Activated CD4-positive, alpha-beta T cell treated with anti-CD3 and anti-CD28 coated beads, Interleukin-2, amount 50 U/mL, for 24 hours (primary cell): ENCODE results near the gene SEPTIN10.
A peak's percentile ranks its signal among the peaks of the same experiment; 100 is the strongest.
"Not testable (repeated sequence)": the region's sequence is repeated elsewhere in the genome, so short reads cannot be mapped to it uniquely, and the experiment has no call there.

Experiments used
- DNase-seq, 2 donors: peaks; one replicate each; pipeline ENCODE4 v3.0.0-alpha.2; 2020; ENCODE audit warnings: low read depth in 1 of 2, low spot score in 1 of 2

Gene SEPTIN10

DNA sequence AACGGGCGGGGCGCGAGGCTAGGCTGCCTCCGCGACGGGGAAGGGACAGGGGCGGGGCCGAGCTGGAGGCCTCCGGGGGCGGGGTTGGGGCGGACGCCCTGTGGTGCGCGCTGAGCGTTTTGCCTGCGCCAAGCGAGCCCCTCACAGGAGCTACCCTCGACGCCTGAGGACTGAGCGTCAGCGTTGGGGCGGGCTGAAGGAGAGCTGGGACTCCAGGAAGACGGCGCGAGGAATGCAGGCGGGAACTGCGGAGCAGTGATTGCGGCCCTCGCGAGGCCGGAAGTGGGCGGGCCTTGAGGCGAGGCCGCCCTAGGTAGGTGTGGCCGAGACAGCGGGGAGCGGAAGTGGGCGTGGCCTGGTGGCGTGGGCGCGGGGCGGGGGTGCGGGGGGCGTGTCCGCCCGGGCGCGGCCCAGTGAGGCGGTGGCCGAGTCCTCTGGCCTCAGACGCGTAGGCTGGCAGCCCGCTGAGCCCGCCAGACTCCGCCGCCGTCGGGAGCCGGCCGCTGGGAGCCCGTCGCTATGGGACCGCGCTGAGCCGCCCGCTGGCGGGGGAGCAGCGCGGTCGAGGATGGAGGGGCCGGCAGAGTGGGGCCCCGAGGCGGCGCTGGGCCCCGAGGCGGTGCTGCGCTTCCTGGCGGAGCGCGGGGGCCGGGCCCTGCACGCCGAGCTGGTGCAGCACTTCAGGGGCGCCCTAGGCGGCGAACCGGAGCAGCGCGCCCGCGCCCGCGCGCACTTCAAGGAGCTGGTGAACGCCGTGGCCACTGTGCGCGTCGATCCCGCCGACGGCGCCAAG, at the start of gene SEPTIN10, which contains the start of gene SOWAHC:
TSS of gene SEPTIN10 (minus strand) at position 45 of the 793 bp plus-strand sequence. CDS start 139 bp downstream, outside the sequence.
TSS of gene SOWAHC (plus strand) at position 443 of the 793 bp plus-strand sequence. CDS start at position 569, 126 bp downstream.
- DNase-seq = peak; percentile 51 to 58

DNA sequence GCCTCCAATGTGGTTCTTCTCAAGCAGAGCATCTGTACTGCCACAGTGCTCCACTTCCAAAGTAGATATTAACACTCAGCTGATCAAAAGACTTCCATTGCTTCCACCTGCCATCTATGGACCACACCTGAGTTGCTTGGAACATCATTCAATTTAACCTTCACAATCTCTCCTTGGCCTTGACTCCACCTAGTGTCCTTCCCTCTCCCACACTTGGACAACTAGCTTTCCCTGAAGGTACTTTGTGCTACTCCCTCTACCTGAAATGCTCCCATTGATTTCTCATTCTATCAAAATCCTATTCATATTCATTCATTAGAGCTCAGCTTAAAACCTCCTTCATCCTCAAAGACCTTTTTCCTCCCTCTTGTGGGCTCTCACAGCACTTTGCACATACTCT, 49.1 kb upstream of the SEPTIN10 start:
- no peak for DNase-seq

DNA sequence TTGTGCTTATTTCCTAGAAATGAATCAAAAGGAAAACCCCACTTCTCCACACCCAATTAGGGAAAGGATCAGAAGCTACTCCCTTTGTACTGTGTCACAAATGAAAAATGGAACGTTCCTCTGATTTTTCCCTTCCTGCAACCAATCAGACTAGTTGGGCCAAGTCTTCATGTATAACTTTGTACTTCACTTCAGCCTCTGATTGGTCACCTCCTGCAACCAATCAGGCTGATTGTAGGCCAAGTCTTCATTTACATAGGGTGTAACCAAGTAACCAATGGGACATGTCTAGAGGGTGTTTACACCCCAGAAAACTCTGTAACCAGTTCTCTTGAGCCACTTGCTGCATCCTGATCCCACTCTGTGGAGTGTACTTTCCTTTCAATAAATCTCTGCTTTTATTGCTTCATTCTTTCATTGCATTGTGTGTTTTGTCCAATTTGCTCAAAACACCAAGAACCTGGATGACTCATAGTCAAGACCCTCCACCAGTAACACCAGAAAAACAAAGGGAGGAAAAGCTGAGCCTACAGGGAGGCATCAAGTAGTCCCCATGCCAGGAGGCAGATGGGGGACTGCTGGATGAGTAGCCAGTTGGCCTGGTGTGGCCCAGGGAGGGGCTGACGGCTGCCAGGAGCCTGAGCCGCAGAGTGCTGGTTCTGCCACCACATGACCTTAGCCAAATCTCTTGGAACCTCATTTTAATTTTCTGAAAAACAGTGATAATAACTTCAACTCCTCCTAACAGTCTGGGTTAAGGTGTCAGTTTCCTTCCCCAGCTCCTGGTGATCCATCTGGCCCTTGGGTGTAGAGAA, 46.5 kb upstream of the SEPTIN10 start:
- no peak for DNase-seq

DNA sequence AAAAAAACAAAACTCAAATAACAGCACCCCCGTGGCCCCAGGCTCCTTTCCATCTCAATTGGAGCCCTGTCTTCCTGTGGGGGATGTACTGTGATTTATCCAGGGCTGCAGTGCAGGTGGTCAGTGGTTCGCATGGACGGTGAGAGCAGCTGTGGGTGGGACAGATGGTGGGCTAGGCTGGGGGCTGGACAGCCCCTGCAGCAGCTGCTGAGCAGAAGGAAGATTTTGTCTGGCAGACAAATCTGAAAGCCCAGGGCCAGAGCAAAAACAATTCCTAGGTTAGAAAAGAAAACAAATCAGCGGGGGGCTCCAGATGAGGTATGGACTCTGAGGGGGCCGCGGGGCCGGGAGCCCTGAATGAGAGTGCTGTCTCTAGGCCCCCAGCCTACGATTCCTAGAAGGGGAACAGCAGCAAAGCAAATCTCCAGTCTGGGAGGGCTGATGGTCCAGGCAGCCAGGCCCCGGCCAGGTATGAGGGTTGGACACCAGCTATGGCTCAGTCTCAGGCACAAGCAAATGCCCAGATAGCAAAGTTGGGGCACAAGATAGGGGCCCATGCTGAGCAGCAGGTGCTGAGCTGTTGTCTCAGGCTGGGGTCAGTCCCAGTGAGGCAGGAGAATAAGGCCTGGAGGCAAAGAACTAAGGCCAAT, 45.8 kb upstream of the SEPTIN10 start:
- DNase-seq = no peak

DNA sequence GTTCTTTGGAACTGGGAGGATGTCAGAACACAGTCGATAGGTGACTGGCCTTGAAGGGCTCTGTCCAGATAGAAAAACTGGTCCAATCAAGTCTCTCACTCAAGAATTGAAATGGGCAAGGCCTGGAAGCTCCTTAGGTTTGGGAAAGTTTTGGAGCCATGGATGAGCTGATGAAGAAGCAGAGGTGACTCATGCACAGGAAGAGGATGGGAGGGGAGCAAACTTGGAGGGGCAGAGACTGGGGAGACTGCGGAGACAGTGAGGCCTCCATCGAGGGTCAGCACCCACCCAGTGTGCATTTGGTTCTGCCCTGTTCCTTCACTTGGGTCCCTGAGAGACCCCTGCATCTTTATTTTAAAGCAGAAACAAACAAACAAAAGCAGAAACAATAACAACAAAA, 41.5 kb upstream of the SEPTIN10 start:
- no peak for DNase-seq

DNA sequence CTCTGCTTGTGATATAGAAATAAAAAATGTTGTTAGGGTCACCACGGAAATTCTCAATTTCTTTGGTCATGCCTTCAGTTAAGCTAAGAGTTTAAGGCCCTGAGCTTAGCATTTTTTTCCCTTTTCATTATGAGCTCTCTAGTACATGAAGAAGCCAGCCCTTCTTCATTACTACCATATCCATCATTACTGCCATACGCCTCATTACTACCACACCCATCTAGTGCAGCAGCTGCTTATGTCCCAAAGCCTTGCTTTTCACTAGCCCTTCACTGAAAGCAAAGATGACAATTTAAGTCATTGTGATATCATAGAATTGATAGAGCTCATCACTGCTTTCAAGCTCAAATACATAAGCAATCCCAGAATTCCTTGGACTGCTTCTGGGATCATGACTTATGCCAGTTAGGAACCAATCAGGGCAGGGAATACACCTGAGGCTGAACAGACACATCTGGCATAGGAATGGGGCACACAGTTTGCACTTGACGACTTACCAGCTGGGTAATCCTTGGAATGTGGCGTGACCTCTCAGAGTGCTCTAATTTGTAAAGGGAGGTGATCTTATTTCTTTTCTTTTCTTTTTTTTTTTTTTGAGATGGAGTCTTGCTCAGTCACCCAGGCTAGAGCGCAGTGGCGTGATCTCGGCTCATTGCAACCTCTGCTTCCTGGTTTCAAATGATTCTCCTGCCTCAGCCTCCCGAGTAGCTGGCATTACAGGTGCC, 40.7 kb upstream of the SEPTIN10 start:
- no peak for DNase-seq

DNA sequence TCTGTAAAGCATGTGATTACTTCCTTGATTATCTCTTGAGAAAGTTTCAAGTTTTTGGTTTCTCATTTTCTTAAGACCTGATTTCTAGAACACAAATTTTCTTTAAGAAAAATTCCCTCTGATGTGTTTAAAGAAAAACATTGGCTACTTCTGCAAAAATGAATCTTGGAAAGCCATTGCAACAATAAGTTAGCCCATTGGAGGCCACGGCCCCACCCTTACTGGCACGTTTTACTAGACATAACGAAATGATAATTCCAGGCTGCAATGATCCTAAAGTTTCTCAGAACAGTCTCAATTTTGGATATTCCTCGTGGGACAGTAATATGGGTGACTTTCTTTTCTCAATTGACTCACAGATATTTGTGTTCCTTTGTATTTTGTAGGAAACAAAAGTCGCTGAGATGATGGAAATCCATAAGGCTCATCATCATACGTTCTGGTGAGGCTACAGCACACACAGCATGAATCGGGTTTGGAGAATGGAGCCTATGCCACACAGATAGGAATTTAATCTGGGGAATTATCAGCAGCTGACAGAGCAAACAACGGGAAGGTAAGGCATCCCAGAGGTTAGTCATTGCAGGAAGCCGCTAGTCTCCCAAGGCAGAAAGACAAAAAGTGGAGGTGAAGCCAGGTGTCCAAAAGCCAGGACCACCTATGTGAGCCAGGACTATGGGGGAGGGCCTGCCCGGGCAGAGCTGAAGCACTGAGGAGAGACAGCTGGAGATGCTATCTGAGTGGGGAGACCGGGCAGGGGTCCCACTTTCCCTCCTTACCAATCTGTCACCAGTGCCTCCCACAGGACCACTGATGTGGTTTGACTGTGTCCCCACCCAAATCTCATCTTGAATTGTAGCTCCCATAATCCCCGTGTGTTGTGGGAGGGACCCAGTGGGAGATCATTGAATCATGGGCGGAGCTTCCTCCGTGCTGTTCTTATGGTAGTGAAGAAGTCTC, 36.2 kb upstream of the SEPTIN10 start:
- DNase-seq = no peak

DNA sequence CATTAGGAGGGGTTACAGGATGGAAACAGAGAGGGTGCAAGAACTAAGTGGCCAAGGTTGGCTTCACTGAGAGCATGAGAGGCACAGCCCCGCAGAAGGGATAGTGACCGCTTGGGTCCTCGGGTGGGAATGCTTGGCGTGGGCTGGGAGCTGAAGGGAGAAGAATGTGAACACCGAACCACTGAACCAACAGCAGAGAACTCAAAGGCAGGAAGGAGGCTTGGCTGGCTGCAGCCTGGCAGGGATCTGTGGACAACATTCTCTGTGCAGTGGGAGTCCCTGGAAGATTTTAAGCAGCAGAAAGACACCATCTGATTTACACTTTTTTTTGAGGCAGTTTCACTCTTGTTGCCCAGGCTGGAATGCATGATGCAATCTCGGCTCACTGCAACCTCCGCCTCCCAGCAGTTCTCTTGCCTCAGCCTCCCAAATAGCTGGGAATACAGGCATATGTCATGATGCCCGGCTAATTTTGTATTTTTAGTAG, 34.3 kb upstream of the SEPTIN10 start:
- DNase-seq = no peak

DNA sequence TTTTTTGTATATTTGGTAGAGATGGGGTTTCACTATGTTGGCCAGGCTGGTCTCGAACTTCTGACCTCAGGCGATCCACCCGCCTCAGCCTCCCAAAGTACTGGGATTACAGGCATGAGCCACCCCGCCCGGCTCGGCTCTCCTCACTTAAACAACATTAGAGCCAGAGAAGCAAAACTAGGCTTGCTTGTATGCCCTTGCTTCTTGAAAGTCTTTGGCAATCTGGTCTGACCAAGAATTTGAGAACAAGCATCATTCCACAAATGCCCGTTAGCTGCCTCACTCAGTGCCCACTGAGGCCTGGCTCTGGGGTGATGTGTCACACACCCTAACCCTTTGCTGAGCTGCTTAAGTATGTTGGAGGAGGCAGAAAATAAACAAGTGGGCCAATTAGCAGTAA, 33.9 kb upstream of the SEPTIN10 start:
- DNase-seq = no peak

DNA sequence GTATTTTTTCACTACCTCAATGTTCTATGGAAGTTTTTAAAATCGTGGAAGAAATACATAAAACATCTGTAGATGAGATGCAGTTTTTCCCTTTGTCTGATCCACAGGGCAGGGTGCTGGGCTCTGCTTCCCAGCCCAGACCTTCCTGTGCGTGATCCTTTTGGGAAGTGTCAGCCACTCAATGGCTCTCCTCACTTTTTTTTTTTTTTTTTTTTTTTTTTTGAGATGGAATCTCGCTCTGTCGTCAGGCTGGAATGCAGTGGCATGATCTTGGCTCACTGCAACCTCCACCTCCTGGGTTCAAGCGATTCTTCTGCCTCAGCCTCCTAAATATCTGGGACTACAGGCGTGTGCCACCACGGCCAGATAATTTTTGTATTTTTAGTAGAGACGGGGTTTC, 33.2 kb upstream of the SEPTIN10 start:
- DNase-seq = no peak

DNA sequence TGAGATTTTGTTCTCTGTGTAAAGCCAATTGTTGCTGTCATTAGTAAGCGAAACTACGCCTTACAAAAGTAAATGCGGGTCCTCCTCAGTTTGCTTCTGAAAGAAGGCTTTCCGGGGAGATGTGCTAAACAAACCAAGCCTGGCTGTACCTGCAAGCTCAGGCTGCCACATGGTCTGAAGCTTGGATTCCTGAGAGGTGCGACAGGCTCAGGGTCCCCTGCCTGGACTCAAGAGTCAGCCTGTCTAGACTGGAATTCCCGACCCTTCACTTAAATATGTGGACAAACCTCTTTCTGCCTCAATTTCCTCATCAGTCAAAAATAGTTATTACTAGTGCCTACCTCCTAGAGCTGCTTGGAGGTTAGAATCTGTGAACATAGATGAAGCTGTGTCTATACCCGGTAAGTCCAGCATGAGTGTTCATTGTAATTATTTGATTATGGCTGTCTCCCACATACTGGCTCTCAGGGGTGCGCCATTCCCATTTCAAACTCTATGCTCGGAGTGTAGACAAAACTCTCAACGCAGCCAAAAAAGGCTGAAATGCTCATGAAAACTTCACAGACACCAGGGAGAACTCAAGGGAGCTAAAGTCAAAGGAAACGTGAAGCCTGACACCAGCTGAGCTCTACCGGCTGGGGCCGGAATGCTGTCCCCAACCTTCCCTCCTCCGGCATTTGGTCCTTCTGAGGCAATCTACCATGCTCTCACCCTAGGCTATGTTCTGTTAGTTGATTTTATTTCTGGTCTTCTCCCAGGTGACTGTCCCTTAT, 31.8 kb upstream of the SEPTIN10 start:
- DNase-seq = no peak

DNA sequence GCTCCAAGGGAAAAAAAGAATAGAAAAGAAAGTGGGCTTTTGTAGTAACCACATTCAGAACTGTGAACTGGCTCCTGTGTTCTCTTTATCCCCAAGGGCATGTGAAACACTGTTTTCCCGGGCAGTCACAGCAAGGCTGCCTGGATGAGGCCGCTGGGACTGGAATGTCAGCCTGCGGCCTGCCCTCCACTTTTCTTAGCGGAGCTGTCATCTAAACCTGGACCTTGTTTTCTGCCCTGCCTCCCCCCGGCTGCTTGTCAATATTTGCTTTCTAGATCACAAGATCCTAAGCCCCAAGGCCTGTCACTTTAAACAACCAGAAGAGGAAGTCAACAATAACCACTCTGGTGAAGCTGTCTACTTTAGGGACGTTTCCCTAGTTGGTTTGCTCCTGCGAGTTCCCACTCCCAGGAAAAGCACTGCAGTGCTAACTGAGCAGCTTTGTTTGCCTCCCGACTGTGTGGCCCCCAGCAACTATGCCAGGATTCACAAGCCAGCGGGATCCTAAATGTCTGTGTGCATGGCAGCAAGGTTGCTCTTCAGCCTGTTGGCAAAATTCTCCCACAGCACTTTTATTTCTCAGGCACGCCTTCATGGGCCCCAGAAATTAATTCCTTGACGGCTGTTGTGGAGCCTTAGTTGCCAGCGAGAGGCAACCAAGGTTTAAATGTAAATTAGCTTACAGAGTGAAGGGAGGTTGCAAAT, 31.0 kb upstream of the SEPTIN10 start:
- DNase-seq = no peak

DNA sequence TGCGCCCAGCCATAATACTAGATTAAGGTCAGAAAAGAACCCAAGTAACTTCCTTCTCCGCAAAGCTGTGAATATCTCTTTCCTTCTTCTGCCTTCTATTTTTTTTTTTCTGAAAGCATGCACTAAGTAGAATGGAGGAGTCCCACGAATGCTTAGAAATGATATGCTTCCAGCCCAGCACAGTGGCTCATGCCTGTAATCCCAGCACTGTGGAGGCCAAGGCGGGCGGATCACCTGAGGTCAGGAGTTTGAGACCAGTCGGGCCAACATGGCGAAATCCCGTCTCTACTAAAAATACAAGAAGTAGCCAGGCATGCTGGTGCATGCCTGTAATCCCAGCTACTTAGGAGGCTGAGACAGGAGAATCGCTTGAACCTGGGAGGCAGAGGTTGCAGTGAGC, 26.2 kb upstream of the SEPTIN10 start:
- DNase-seq = not testable (repeated sequence)

DNA sequence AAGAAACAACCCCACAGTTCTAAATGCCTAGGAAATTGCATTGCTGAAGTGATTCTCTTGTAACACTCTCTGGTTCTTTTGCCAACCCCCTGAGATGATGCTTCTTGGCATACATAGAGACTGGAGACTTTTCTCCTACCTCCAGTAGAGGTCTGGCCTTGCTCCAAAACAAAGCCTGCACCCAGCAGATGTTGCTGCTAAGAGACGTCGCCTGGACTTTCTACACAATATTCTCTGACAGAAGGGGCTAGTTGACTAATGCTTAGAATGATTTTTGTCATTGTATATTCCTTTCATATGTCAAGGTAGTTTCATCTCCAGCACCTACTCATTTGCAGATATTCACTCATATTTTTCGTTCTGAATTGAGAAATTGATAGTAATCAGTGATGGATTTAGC, 25.0 kb upstream of the SEPTIN10 start:
- no peak for DNase-seq

DNA sequence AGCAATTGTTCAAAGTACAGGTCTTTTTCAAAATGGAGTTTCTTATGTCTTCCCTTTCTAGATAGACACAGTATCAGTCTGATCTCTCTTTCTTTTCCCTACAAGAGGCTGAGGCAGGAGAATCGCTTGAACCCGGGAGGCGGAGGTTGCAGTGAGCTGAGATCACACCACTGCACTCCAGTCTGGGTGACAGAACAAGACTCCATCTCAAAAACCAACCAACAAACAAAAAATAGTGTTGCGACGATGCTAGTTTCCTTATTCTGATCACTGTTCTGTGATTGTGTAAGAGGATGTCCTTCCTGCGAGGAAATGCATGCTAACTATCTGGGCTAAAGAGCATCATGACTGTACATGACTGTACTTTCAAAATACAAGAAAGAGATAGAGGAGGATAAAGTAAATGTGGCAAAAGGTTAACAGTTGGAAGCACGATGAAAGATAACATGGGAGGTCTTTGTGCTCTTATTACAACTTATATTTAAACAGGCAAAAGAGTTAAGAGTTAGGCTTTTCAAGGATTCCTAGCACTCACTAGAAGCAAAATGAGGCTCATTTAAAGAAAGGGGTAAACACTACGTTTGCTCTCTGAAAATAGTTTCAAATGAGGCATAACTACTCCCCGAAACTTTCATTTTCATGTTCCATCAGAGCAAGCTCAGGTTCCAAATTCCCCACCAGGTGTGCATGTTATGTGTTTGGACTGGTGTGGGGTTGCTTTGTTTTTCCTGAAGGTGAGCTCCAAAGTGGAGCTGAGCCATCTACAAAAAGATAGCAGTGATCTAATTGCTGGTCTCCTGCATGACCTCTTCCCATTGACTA, 24.2 kb upstream of the SEPTIN10 start:
- DNase-seq = no peak

DNA sequence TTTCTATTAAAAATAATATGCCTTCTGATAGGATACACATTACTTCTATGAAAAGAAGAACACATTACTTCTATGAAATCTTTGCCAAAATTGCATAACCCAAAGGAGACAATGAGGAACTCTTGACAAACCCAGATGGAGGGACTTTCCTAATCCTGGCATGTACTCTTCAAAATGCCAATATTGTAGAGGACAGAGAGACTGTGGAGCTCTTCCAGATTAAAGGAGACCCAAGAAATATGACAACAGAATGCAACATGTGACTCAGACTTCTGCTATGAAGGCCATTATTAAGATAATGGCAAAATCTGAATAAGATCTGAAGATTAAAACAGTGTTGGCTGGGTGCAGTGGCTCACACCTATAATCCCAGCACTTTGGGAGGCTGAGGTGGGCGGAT, 22.6 kb upstream of the SEPTIN10 start:
- DNase-seq = no peak
